ENCODE results near the gene KL.

Gene KL

GRCh38 chr13:33016414-33017322 is at the start of gene KL:
Gene KL (plus strand): TSS chr13:33016423. CDS start chr13:33016441, 18 bp downstream.
- DNase-seq (ENCODE audit: low read depth): no peak

GRCh38 chr13:32967584-32968182 is 48.5 kb upstream of the KL start:
- no peak for DNase-seq (ENCODE audit: low read depth)

- DNase-seq (ENCODE audit: low read depth): no peak
Measured at GRCh38 chr13:32968316-32968715, 47.9 kb upstream of the KL start.

DNA sequence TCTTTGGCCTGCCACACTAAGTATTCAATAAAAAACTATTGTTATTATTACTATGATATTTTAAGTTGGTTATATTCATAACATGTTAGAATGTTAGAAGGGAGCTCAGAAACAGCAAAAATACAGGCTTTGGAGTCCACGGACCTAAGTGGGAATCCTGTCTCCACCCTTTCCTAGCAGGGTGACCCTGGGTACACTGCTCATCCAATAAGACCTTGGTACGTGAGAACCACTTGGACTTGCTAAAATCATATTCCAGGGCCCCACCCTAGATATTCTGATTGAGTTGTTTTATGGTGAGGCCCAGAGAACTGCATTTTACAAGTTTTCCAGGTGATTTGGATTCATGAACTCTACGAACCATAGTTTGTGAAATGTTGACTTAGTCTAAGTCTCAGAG is 47.4 kb upstream of the KL start:
- DNase-seq (ENCODE audit: low read depth): no peak

DNA sequence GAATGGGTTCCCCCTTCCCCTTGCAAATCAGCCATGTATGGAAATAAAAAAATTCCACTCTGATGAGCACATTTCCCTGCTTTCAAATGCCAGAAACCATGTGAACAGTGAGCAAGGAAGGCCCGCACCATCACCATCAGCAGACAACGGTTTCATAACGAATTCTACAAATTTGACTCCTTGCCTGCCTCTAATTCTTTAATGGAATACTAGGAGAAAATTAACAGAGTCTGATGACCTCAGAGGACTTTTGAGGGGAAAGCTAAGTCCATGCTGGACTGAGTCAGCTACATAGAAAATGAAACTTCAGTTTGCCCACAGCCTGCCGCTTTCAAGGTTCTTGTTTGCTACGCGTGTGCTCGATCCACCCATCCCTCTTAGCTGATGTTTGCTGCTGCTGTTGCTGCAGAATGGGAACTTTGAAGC is 46.7 kb upstream of the KL start:
- peak; percentile 39 for DNase-seq (ENCODE audit: low read depth)

GRCh38 chr13:32976056-32976805 is 40.0 kb upstream of the KL start:
- no peak for DNase-seq (ENCODE audit: low read depth)

DNA sequence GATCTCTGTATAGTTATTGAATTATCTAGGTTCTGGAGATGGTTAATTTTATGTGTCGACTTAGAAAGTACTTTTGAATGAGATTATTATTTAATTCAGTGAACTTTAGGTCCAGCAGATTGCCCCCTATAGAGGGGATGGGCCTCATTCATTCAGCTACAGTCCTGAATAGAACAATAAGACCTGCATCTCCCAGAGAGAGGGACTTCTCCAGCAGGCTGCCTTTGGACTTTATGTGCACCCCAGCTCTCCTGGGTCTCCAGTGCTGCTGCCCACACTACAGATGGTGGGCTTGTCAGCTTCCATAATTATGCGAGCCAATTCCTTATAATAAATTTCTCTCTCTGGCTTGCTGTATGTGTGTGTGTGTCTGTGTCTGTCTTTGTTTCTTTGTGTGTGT is 39.3 kb upstream of the KL start:
- DNase-seq (ENCODE audit: low read depth): no peak

DNA sequence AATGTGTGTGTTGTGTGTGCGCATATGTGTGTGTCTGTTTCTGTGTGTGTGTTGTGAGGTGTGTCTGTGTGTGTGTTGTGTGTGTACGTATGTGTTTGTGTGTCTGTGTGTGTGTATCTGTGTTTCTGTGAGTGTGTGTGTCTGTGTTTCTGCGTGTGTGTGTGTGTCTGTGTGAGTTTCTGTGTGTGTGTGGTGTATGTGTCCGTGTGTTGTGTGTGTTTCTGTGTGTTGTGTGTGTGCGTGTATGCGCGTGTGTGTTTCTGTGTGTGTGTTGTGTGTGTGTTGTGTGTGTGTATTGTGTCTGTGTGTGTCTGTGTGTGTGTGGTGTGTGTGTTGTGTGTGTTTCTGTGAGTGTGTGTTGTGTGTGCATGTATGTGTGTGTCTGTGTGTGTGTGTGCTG is 38.9 kb upstream of the KL start:
- DNase-seq (ENCODE audit: low read depth): no peak

GRCh38 chr13:32978278-32978677 is 37.9 kb upstream of the KL start:
- no peak for DNase-seq (ENCODE audit: low read depth)

DNA sequence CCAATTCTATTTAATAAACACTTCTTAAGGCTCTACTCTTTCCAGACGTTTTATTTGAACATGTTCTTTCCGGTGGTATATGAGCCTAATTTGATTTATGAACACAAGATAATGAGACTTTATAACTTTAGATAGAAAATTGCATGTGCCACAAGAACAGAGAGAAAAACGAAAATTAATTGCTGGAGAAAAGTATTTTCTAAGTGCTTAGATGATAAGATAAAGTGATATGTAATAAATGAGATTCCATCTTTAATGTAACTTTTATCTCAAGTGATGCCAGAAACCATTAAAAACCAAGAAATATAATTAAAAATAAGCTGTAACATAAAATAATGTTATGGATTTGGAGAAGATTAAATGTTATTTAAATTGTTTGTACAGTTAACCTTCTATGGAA is 33.2 kb upstream of the KL start:
- DNase-seq (ENCODE audit: low read depth): no peak

- DNase-seq (ENCODE audit: low read depth): peak; percentile 22
Measured at GRCh38 chr13:32984857-32985626, 31.2 kb upstream of the KL start.

DNA sequence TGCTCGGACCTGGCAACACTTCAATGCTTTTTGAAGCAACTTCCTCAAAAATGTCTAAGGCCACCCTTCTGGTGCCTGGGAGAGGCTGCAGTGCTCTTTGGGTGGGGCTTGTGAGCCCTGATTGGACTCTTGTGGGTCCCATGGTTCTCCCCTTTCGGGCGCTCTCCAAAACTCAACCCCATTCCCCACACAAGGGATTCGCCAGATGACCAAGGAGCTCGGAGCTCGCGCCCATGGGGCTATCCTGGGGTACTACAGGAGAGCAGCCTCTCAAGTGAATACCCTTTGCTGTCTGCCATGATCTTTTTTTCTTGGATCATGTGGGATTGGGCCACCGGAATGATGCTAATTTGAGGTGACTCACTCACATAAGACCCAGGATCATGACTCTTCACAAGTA is 29.7 kb upstream of the KL start:
- DNase-seq (ENCODE audit: low read depth): no peak

DNA sequence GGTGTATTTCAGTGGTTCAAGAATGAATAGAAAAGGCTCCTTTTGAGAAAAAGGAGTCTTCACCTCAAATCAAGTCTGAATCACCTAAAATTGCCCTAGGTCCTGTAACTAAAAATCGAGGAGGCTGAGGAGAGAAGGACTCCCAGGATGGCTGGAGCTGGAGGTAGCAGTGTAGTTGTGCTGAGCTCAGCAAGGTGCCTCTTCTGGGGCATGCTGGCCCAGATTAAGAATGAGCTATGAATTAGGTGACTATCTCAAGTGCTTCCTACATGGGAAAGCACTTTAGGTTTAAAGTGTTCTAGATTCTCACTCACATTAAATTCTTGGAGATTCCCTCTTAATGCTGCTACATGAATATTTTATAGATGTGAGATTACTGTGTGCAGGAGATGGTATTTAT is 28.8 kb upstream of the KL start:
- DNase-seq (ENCODE audit: low read depth): no peak

- DNase-seq (ENCODE audit: low read depth): peak; percentile 14
Measured at GRCh38 chr13:32988608-32989289, 27.5 kb upstream of the KL start.

GRCh38 chr13:32989290-32989667 is 26.9 kb upstream of the KL start:
- peak; percentile 53 for DNase-seq (ENCODE audit: low read depth)

GRCh38 chr13:32989942-32990341 is 26.3 kb upstream of the KL start:
- DNase-seq (ENCODE audit: low read depth): no peak

DNA sequence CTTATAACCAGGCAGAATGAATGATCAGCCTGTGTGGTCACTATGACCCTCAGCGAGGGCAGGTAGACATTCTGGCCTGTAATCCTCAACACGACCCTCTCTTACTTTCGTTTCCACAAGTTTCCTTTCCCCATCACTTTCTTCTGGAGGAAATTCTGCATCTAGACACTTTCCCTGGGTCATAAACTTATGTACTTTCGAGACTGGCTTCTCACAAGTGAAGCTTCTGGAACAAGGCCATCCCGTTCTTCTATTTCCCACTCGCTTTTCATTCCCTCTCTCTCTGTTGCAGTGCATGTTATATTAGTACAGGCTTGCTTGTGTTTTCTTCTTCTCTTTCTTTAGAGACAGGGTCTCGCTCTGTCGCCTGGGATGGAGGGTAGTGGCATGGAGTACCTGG is 23.1 kb upstream of the KL start:
- no peak for DNase-seq (ENCODE audit: low read depth)

DNA sequence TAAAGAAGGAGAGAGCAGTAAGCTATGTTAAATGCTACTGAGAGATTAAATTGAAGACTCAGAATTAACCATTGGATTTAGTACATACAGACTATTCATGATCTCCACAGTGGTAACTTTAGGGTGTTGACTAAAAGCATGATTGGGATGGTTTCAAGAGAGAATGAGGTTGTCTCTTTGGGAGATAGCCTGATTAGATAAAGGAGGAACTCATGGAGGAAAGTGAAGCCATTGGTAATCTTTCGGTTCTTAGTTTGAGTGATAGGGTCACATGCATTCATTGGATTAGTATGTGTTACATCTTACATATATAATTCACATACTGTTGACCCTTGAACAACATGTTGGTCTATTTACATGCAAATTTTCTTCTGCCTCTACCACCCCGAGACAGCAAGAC is 18.8 kb upstream of the KL start:
- no peak for DNase-seq (ENCODE audit: low read depth)

- DNase-seq (ENCODE audit: low read depth): no peak
Measured at GRCh38 chr13:32998966-32999365, 17.3 kb upstream of the KL start.

GRCh38 chr13:33000365-33000764 is 15.9 kb upstream of the KL start:
- DNase-seq (ENCODE audit: low read depth): no peak

DNA sequence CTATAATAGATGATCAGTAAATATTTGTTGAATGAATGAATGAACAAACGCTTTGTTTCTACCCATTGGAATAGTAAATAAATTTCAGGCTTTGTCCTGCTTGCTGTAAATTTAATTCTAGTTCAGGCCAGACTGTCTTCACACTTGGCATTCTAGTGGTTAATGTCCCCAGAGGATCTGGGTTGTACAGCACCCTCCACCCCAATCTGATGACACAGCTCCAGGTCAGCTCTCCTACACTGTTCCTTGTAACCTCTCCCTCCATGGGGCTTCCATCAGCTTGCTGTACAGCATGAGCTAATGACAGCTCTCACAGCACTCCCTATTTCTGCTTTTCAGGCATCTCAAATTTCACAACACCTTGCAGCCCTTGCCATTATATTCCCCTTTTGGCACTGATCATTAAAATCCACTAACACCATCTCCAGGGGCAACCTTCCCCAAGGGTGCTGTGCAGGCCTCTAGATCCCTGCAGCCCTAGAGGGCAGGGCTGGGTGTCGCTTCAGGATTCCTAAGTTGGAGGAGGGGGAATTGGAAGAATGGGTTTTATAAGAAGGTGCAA is 12.7 kb upstream of the KL start:
- DNase-seq (ENCODE audit: low read depth): no peak

Measured in fibroblast of gingiva (primary cell).